ENCODE results near the gene JAZF1.

DNA sequence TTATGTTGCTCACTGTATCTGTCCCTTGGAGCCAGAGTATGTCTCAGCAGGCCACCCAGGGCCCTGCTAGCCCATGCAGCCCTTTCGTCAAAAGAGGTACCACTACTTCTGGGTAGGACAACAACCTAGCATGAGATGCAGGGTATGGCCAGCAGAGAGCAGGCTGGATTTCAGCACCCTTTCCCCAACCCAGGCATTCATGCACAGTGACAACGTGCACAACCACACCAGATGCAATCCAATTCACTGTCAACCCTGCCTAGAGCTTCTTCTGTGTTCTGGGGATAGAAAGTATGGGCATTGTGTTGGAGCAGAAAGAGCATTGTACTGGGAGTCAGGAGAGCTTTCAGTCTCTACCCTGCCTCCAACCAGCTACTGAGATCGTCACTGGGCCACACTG, 37.9 kb downstream of the JAZF1 start:
- TF ChIP-seq, protein P1, sequence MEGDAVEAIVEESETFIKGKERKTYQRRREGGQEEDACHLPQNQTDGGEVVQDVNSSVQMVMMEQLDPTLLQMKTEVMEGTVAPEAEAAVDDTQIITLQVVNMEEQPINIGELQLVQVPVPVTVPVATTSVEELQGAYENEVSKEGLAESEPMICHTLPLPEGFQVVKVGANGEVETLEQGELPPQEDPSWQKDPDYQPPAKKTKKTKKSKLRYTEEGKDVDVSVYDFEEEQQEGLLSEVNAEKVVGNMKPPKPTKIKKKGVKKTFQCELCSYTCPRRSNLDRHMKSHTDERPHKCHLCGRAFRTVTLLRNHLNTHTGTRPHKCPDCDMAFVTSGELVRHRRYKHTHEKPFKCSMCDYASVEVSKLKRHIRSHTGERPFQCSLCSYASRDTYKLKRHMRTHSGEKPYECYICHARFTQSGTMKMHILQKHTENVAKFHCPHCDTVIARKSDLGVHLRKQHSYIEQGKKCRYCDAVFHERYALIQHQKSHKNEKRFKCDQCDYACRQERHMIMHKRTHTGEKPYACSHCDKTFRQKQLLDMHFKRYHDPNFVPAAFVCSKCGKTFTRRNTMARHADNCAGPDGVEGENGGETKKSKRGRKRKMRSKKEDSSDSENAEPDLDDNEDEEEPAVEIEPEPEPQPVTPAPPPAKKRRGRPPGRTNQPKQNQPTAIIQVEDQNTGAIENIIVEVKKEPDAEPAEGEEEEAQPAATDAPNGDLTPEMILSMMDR (conservative IDR thresholded peaks at IDR 0.05; ENCODE audit: low read depth, low read length) = no peak
- TF ChIP-seq EZH2 (IDR thresholded peaks at IDR 0.05; ENCODE audit: borderline replicate concordance, low read depth, low read length, poor library complexity, severe bottlenecking) = no peak
